Transverse colon (tissue), 3 donors: ENCODE data around the gene CLCNKB.

ENCODE experiments used
- EP300 ChIP-seq: sonication (generic); formaldehyde crosslinking; IDR thresholded peaks from one replicate; pipeline ENCODE4 v1.6.1; 2017; ENCODE audit warnings: antibody characterized with exemption, low read depth
- POLR2A ChIP-seq: fragments of 450-650 bp; IDR thresholded peaks from one replicate; pipeline ENCODE4 v1.6.1; 2016; ENCODE audit warnings: antibody characterized with exemption, mild to moderate bottlenecking, moderate library complexity
- TF ChIP-seq, protein P1 (sequence below), 5 experiments: fragments of 200-600 bp in 3 of 5; fragments of 450-650 bp in 2 of 5; sonication (generic) in 3 of 5; IDR thresholded peaks; 1 replicate in 2 of 5; 2 replicates in 3 of 5; pipeline ENCODE4 v1.5.1; 2016 to 2017; ENCODE audit warnings: antibody characterized with exemption in 5 of 5, inconsistent platforms in 3 of 5, mild to moderate bottlenecking in 2 of 5, moderate library complexity in 1 of 5

DNA sequence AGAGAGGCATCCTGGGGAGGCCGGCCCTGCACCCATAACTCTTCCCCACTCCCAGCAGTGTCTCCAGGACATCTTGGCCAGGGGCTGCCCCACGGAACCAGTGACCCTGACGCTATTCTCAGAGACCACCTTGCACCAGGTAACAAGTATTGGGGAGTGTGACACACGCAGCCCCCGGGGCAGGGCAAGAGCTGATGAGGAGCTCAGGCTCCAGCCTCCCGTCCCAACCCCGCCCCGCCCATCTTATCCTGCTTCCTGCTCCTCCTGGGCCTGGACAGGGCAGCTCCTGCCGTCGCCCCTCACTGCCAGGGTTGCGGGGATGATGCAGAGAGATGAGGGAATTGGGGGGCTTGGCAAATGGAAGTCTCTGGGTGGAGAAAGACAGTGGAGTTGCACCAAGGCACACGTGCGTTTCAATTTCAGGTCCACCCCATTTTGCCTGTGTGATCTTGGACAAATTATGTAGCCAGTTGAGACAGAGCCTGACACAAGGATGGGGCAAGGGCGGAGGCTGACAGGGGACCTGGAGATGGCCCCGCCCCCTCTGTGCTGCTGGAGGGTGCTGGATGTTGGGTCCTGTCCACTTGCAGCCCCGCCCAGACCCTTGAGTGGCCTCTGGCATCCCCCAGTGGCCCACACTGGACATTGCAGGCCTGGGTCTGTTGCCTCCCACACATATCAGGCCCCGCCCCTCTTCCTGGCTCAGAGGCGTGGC is 11.0 kb upstream of the CLCNKB start:
- TF ChIP-seq POLR2A (no peak), EP300 (no peak)
- TF ChIP-seq, protein P1, sequence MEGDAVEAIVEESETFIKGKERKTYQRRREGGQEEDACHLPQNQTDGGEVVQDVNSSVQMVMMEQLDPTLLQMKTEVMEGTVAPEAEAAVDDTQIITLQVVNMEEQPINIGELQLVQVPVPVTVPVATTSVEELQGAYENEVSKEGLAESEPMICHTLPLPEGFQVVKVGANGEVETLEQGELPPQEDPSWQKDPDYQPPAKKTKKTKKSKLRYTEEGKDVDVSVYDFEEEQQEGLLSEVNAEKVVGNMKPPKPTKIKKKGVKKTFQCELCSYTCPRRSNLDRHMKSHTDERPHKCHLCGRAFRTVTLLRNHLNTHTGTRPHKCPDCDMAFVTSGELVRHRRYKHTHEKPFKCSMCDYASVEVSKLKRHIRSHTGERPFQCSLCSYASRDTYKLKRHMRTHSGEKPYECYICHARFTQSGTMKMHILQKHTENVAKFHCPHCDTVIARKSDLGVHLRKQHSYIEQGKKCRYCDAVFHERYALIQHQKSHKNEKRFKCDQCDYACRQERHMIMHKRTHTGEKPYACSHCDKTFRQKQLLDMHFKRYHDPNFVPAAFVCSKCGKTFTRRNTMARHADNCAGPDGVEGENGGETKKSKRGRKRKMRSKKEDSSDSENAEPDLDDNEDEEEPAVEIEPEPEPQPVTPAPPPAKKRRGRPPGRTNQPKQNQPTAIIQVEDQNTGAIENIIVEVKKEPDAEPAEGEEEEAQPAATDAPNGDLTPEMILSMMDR (IDR thresholded peaks at IDR 0.05), result peak; percentile 92 to 99 (median 96)
